GM23338 (cell line): ENCODE data around the gene RRM1. TPM values are rescaled to one million over a fixed set of nuclear protein-coding genes. Genes with fewer than 3 reads are reported as not detected.

Experiments
- EZH2 ChIP-seq: fragments of 200-600 bp; sonication (generic); IDR thresholded peaks from one replicate; pipeline ENCODE4 v1.8.0; 2017; ENCODE audit warnings: antibody characterized with exemption, mild to moderate bottlenecking, low read depth; ENCODE audit not compliant: unreplicated experiment
- ZNF114 ChIP-seq: fragments of 250-450 bp; sonication (Bioruptor Pico); IDR thresholded peaks from 2 replicates; pipeline ENCODE4 v1.5.0; 2020; ENCODE audit warnings: mild to moderate bottlenecking, moderate library complexity
- ZNF331 ChIP-seq: fragments of 250-450 bp; sonication (Bioruptor Pico); IDR thresholded peaks from 2 replicates; pipeline ENCODE4 v1.5.0; 2020; ENCODE audit warnings: low read depth, mild to moderate bottlenecking, moderate library complexity
- polyA plus RNA-seq: library from polyadenylated mRNA; unstranded; fragments of >200 nt; fragmentation: Nextera tagmentation; extraction: Ambion mirVana; gene quantifications from 2 replicates; pipeline ENCODE4 v1.2.1, GENCODE V29; 2016
- total RNA-seq: library from RNA; depleted of rRNA; stranded (reverse); fragments of >200 nt; shearing (Covaris generic); gene quantifications from 2 replicates; pipeline ENCODE4 v1.2.3, GENCODE V29; 2014
- TF ChIP-seq, protein P1 (sequence below): fragments of 250-450 bp; sonication (Bioruptor Pico); IDR thresholded peaks from 2 replicates; pipeline ENCODE4 v1.5.0; 2020; ENCODE audit warnings: mild to moderate bottlenecking, moderate library complexity
- TF ChIP-seq, protein P2 (sequence below): IDR thresholded peaks from one replicate; pipeline ENCODE4 v1.6.1; 2018; ENCODE audit warnings: antibody characterized with exemption; ENCODE audit not compliant: unreplicated experiment
- TF ChIP-seq, protein P3 (sequence below), 2 experiments: fragments of 200-600 bp in 1 of 2; sonication (generic) in 1 of 2; conservative IDR thresholded peaks; 2 replicates each; pipeline versions ENCODE4 v1.5.1 to v1.6.1; 2016 to 2017; ENCODE audit warnings: antibody characterized with exemption in 2 of 2, low read depth in 2 of 2, mild to moderate bottlenecking in 2 of 2, moderate library complexity in 1 of 2

The RRM1 gene
- total and polyA plus RNA-seq, 2 experiments from 2014 or later, result 47.3 to 96.8 TPM

DNA sequence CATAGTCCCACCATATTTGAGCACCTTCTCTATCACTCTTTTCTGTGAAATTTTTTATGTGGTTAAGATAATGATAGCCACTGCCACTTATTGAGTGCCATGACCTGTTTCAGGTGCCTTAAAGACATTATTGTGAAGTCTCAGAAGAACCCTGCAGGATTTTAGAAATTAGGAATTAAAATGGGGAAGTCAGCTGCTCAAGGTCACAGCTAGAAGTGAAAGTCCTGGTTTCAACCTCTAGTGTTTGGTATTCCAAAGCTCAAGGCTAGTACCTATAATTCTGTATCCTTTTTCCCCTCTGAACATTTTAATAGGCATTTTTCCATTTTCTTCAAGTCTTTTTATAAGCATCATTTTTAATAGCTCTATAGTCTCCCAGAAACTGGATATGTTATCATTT lies 9.0 kb upstream of the RRM1 start (continued):
- TF ChIP-seq, protein P1, sequence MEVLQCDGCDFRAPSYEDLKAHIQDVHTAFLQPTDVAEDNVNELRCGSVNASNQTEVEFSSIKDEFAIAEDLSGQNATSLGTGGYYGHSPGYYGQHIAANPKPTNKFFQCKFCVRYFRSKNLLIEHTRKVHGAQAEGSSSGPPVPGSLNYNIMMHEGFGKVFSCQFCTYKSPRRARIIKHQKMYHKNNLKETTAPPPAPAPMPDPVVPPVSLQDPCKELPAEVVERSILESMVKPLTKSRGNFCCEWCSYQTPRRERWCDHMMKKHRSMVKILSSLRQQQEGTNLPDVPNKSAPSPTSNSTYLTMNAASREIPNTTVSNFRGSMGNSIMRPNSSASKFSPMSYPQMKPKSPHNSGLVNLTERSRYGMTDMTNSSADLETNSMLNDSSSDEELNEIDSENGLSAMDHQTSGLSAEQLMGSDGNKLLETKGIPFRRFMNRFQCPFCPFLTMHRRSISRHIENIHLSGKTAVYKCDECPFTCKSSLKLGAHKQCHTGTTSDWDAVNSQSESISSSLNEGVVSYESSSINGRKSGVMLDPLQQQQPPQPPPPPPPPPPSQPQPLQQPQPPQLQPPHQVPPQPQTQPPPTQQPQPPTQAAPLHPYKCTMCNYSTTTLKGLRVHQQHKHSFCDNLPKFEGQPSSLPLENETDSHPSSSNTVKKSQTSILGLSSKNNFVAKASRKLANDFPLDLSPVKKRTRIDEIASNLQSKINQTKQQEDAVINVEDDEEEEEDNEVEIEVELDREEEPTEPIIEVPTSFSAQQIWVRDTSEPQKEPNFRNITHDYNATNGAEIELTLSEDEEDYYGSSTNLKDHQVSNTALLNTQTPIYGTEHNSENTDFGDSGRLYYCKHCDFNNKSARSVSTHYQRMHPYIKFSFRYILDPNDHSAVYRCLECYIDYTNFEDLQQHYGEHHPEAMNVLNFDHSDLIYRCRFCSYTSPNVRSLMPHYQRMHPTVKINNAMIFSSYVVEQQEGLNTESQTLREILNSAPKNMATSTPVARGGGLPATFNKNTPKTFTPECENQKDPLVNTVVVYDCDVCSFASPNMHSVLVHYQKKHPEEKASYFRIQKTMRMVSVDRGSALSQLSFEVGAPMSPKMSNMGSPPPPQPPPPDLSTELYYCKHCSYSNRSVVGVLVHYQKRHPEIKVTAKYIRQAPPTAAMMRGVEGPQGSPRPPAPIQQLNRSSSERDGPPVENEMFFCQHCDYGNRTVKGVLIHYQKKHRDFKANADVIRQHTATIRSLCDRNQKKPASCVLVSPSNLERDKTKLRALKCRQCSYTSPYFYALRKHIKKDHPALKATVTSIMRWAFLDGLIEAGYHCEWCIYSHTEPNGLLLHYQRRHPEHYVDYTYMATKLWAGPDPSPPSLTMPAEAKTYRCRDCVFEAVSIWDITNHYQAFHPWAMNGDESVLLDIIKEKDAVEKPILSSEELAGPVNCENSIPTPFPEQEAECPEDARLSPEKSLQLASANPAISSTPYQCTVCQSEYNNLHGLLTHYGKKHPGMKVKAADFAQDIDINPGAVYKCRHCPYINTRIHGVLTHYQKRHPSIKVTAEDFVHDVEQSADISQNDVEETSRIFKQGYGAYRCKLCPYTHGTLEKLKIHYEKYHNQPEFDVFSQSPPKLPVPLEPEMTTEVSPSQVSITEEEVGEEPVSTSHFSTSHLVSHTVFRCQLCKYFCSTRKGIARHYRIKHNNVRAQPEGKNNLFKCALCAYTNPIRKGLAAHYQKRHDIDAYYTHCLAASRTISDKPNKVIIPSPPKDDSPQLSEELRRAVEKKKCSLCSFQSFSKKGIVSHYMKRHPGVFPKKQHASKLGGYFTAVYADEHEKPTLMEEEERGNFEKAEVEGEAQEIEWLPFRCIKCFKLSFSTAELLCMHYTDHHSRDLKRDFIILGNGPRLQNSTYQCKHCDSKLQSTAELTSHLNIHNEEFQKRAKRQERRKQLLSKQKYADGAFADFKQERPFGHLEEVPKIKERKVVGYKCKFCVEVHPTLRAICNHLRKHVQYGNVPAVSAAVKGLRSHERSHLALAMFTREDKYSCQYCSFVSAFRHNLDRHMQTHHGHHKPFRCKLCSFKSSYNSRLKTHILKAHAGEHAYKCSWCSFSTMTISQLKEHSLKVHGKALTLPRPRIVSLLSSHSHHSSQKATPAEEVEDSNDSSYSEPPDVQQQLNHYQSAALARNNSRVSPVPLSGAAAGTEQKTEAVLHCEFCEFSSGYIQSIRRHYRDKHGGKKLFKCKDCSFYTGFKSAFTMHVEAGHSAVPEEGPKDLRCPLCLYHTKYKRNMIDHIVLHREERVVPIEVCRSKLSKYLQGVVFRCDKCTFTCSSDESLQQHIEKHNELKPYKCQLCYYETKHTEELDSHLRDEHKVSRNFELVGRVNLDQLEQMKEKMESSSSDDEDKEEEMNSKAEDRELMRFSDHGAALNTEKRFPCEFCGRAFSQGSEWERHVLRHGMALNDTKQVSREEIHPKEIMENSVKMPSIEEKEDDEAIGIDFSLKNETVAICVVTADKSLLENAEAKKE (CRISPR knock-in tag), result no peak
- no peak for TF ChIP-seq ZNF331 (CRISPR knock-in tag)
- TF ChIP-seq, protein P2, sequence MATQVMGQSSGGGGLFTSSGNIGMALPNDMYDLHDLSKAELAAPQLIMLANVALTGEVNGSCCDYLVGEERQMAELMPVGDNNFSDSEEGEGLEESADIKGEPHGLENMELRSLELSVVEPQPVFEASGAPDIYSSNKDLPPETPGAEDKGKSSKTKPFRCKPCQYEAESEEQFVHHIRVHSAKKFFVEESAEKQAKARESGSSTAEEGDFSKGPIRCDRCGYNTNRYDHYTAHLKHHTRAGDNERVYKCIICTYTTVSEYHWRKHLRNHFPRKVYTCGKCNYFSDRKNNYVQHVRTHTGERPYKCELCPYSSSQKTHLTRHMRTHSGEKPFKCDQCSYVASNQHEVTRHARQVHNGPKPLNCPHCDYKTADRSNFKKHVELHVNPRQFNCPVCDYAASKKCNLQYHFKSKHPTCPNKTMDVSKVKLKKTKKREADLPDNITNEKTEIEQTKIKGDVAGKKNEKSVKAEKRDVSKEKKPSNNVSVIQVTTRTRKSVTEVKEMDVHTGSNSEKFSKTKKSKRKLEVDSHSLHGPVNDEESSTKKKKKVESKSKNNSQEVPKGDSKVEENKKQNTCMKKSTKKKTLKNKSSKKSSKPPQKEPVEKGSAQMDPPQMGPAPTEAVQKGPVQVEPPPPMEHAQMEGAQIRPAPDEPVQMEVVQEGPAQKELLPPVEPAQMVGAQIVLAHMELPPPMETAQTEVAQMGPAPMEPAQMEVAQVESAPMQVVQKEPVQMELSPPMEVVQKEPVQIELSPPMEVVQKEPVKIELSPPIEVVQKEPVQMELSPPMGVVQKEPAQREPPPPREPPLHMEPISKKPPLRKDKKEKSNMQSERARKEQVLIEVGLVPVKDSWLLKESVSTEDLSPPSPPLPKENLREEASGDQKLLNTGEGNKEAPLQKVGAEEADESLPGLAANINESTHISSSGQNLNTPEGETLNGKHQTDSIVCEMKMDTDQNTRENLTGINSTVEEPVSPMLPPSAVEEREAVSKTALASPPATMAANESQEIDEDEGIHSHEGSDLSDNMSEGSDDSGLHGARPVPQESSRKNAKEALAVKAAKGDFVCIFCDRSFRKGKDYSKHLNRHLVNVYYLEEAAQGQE, result no peak
- no peak for TF ChIP-seq ZNF114 (CRISPR knock-in tag)
- no peak for TF ChIP-seq EZH2
- TF ChIP-seq, protein P3, sequence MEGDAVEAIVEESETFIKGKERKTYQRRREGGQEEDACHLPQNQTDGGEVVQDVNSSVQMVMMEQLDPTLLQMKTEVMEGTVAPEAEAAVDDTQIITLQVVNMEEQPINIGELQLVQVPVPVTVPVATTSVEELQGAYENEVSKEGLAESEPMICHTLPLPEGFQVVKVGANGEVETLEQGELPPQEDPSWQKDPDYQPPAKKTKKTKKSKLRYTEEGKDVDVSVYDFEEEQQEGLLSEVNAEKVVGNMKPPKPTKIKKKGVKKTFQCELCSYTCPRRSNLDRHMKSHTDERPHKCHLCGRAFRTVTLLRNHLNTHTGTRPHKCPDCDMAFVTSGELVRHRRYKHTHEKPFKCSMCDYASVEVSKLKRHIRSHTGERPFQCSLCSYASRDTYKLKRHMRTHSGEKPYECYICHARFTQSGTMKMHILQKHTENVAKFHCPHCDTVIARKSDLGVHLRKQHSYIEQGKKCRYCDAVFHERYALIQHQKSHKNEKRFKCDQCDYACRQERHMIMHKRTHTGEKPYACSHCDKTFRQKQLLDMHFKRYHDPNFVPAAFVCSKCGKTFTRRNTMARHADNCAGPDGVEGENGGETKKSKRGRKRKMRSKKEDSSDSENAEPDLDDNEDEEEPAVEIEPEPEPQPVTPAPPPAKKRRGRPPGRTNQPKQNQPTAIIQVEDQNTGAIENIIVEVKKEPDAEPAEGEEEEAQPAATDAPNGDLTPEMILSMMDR (conservative IDR thresholded peaks at IDR 0.05; ENCODE audit: low read depth in 2 of 2), result no peak
